Measurements from ENCODE around the gene ALS2CL.
A peak's percentile ranks its signal among the peaks of the same experiment; 100 is the strongest.
"Not testable (repeated sequence)": the region's sequence is repeated elsewhere in the genome, so short reads cannot be mapped to it uniquely, and the experiment has no call there.

Gene ALS2CL

DNA sequence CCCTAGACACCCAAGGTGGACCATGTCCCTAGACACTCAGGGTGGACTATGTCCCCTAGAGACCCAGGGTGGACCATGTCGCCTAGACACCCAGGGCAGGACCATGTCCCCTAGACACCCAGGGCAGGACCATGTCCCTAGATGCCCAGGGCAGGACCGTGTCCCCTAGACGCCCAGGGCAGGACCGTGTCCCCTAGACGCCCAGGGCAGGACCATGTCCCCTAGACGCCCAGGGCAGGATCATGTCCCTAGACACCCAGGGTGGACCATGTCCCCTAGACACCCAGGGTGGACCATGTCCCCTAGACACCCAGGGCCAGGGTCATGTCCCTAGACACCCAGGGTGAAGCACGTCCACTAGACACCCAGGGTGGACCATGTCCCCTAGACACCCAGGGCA is 10.9 kb upstream of the ALS2CL start:
- not testable (repeated sequence) for H3K27me3 ChIP-seq (ENCODE audit: control insufficient read depth, insufficient read depth, low read length); DNase-seq (ENCODE audit: low read depth, low spot score); H3K27ac ChIP-seq (ENCODE audit: low read length); H3K4me3 ChIP-seq (ENCODE audit: low read length); H3K4me1 ChIP-seq (ENCODE audit: control insufficient read depth, insufficient read depth, low read length); H3K36me3 ChIP-seq (ENCODE audit: control insufficient read depth, insufficient read depth, low read length); H3K9me3 ChIP-seq (ENCODE audit: control insufficient read depth, insufficient read depth, low read length)
- WGBS (ENCODE audit: insufficient coverage, insufficient read length) = no CpG with 5 or more reads among the region's 7 CpGs

DNA sequence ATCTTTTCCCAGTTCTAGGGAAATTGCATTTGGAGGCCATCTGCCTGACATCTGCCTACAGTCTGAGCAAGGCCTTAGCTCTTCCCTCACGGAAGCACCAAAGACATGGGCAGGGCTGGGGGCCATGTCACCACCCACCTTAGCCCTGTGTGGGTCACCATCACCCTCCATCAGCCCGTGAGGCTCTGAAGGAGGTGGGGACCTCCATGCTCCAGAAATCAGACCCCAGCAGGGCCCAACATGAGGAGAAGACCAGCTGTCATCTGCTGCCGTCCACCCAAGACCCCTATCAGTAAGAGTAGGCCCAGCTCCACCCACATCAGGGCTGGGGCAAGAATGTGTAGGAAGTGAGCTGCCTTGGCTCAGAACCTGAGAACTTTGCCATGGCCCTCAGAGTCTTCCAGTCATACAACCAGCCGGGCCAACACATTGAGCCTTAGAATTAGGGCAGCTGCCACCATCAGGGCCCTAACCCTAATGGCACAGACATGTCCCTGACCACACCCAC is 9.6 kb upstream of the ALS2CL start:
- Histone ChIP-seq H3K4me1 (ENCODE audit: control insufficient read depth, insufficient read depth, low read length) (peaks cover 6% of the 10 kb centered on the region; the same call in 1 of the 2 replicates), H3K9me3 (ENCODE audit: control insufficient read depth, insufficient read depth, low read length) (no peaks in the 10 kb centered on the region), H3K36me3 (ENCODE audit: control insufficient read depth, insufficient read depth, low read length) (no peaks in the 10 kb centered on the region), H3K4me3 (ENCODE audit: low read length) (no peak overlapping the region), H3K27ac (ENCODE audit: low read length) (no peak overlapping the region), H3K27me3 (ENCODE audit: control insufficient read depth, insufficient read depth, low read length) (peaks cover 7% of the 10 kb centered on the region; the same call in 1 of the 2 replicates)
- WGBS (ENCODE audit: insufficient coverage, insufficient read length) = no CpG with 5 or more reads among the region's 4 CpGs
- no peak for DNase-seq (ENCODE audit: low read depth, low spot score)

DNA sequence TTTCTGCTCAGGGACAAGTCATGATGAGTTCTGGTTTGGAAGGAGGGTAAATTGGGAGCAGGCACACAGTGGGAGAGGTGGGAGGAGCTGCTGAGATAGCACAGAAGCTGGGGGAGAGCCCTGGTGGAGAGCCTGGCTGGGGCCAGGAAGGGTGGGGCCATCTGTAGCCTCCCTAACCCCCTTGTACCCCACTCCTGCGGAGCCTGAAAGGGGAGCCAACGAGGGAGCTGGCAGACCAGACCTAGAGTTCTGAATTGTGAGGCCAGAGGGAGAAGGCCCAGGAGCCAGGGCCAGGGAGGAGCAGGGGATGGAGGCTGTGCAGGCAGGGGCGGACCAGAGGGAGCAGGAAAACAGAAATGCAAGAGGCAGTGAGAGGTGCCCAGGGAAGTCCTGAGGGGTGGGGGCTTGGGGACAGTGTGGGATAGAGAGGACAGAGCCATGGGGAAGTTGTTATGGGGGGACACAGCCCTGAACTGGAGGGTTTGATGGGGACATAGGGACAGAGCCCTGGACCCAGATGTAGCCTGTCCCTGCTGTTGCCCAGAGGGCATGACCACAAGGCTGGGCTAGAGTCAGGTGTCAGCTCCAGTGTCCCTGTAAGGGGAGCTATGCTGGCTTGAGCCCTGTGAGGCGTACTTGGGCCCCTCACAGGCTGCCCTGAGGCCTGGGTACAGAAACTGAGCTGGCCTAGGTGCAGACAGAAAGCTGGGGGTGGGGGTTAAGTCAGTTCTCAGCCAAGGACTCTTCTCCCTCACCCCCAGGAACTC is 8.9 kb upstream of the ALS2CL start:
- H3K27ac ChIP-seq (ENCODE audit: low read length) = no peak overlapping the region
- WGBS (ENCODE audit: insufficient coverage, insufficient read length) = no CpG with 5 or more reads among the region's 4 CpGs
- peaks cover 6% of the 10 kb centered on the region; the same call in 1 of the 2 replicates for H3K4me1 ChIP-seq (ENCODE audit: control insufficient read depth, insufficient read depth, low read length)
- H3K27me3 ChIP-seq (ENCODE audit: control insufficient read depth, insufficient read depth, low read length) = peaks cover 7% of the 10 kb centered on the region; the same call in 1 of the 2 replicates
- H3K36me3 ChIP-seq (ENCODE audit: control insufficient read depth, insufficient read depth, low read length) = no peaks in the 10 kb centered on the region
- no peaks in the 10 kb centered on the region for H3K9me3 ChIP-seq (ENCODE audit: control insufficient read depth, insufficient read depth, low read length)
- no peak for DNase-seq (ENCODE audit: low read depth, low spot score)
- no peak overlapping the region for H3K4me3 ChIP-seq (ENCODE audit: low read length)

DNA sequence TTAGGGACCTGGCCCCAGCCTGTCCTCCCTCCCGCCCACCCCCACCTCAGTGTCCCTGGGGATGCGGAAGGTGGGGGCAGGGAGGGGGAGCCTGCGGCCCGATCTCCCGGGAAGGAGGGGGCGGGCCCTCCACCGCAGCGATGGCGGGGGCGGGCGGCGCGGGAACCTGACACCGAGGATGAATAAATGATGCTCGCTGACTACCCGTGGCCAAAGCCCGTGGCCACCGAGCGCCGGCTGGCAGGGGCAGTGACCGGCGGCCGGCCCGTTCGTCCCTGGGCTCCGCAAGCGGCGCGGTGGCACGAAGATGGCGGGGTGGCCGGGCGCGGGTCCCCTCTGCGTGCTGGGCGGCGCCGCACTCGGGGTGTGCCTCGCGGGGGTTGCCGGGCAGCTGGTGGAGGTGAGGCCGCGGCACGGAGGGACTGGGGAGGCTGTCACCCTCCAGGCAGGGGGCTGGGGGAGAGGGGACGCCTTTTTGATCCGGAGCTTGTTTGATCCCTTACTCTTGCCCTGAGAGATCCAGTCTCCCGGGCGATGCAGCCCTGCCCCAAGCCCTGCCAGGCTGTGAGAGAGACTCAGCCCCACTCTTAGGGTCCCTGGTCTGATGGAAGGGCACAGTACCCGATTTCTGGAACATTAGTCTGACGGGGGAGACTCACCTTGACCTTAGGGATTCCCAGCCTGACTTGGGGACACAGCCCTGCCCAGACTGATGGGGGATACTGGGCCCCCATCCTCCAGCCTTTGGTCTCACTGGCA is 7.9 kb upstream of the ALS2CL start, which contains the start of gene TMIE:
Gene TMIE, plus strand, starts transcription at position 212 of the 759 bp plus-strand sequence. Its CDS starts 96 bp downstream, at position 308.
- WGBS (ENCODE audit: insufficient coverage, insufficient read length) = no CpG with 5 or more reads among the region's 51 CpGs
- DNase-seq (ENCODE audit: low read depth, low spot score) = no peak
- H3K4me3 ChIP-seq (ENCODE audit: low read length) = peak within 1 kb of the TSS; percentile 17; the same call in 1 of the 2 replicates

DNA sequence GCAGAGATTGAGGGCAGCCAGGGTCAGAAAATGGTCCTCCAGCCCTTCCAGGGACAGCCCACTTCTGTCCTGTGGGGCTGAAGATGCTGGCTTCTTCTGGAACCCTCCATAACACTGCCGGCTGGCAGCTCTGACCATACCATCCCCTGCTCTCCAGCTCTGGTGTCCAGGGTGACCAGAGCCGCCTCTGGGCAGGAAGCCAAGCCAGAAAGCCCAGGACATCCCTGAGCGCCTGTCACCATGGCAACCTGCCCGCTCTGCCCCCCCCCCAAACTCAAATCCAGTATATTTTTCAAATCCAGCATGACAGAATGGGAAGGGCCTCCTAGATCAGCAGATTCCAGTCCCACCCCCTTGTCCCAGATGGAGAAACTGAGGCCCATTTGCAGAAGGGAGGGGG is 7.3 kb upstream of the ALS2CL start:
- no peak overlapping the region for H3K4me3 ChIP-seq (ENCODE audit: low read length)
- no peaks in the 10 kb centered on the region for H3K9me3 ChIP-seq (ENCODE audit: control insufficient read depth, insufficient read depth, low read length)
- H3K36me3 ChIP-seq (ENCODE audit: control insufficient read depth, insufficient read depth, low read length) = no peaks in the 10 kb centered on the region
- 0 out of 2 replicates have a peak, but pooled peaks cover 2% of the 10 kb centered on the region for H3K4me1 ChIP-seq (ENCODE audit: control insufficient read depth, insufficient read depth, low read length)
- no peak overlapping the region for H3K27ac ChIP-seq (ENCODE audit: low read length)
- WGBS (ENCODE audit: insufficient coverage, insufficient read length) = no CpG with 5 or more reads among the region's 4 CpGs
- peaks cover 7% of the 10 kb centered on the region; the same call in 1 of the 2 replicates for H3K27me3 ChIP-seq (ENCODE audit: control insufficient read depth, insufficient read depth, low read length)
- DNase-seq (ENCODE audit: low read depth, low spot score) = no peak

More for the DNA sequence above, 7.9 kb upstream of the ALS2CL start, which contains the start of gene TMIE:
- Histone ChIP-seq H3K27me3 (ENCODE audit: control insufficient read depth, insufficient read depth, low read length) (peaks cover 7% of the 10 kb centered on the region; the same call in 1 of the 2 replicates), H3K36me3 (ENCODE audit: control insufficient read depth, insufficient read depth, low read length) (no peaks in the 10 kb centered on the region), H3K9me3 (ENCODE audit: control insufficient read depth, insufficient read depth, low read length) (no peaks in the 10 kb centered on the region), H3K4me1 (ENCODE audit: control insufficient read depth, insufficient read depth, low read length) (0 out of 2 replicates have a peak, but pooled peaks cover 2% of the 10 kb centered on the region), H3K27ac (ENCODE audit: low read length) (no peak within 1 kb of the TSS)

DNA sequence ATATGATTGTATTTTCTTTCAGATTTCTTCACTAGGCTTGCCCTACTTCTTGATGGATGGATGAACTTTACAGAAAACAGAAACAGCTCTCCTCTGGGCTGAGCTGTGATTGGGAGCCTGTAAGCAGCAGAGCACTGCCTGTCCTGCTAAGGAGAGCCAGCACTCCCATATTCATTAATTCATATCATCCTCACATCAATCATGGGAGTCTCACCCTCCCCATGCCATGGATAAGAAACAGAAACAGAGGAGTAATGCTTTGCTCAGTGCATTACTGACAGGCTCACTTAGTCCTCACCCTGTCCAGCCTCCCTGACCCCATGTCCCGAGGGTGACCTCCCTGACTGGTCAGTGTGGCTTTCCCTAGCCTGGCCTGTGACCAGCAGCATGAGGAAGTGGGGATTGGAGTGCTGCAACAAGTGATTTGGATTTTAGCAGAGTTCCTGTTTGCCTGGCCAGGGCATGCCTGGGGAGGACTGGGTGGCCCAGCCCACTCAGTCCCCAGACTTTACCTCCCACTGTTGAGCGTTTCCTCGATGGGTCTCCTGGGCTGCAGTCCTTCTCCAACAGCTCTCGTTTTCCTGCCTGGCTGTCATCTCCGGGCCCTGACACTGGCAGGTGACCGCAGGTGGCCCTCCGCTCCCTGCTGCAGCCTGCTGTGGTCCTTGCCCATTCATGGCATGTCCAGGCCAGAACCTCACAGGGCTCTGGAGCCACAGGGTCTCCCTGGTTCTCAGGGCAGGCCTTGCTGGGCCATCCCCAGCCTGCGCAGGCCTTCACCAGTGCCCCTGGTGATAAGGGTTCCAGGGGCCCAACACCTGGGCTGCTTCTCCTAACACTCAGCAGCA is 6.4 kb upstream of the ALS2CL start:
- Histone ChIP-seq H3K4me1 (ENCODE audit: control insufficient read depth, insufficient read depth, low read length) (0 out of 2 replicates have a peak, but pooled peaks cover 3% of the 10 kb centered on the region), H3K27me3 (ENCODE audit: control insufficient read depth, insufficient read depth, low read length) (peaks cover 7% of the 10 kb centered on the region; the same call in 1 of the 2 replicates), H3K36me3 (ENCODE audit: control insufficient read depth, insufficient read depth, low read length) (no peaks in the 10 kb centered on the region), H3K9me3 (ENCODE audit: control insufficient read depth, insufficient read depth, low read length) (no peaks in the 10 kb centered on the region), H3K4me3 (ENCODE audit: low read length) (no peak overlapping the region), H3K27ac (ENCODE audit: low read length) (no peak overlapping the region)
- DNase-seq (ENCODE audit: low read depth, low spot score) = no peak
- WGBS (ENCODE audit: insufficient coverage, insufficient read length) = no CpG with 5 or more reads among the region's 8 CpGs

DNA sequence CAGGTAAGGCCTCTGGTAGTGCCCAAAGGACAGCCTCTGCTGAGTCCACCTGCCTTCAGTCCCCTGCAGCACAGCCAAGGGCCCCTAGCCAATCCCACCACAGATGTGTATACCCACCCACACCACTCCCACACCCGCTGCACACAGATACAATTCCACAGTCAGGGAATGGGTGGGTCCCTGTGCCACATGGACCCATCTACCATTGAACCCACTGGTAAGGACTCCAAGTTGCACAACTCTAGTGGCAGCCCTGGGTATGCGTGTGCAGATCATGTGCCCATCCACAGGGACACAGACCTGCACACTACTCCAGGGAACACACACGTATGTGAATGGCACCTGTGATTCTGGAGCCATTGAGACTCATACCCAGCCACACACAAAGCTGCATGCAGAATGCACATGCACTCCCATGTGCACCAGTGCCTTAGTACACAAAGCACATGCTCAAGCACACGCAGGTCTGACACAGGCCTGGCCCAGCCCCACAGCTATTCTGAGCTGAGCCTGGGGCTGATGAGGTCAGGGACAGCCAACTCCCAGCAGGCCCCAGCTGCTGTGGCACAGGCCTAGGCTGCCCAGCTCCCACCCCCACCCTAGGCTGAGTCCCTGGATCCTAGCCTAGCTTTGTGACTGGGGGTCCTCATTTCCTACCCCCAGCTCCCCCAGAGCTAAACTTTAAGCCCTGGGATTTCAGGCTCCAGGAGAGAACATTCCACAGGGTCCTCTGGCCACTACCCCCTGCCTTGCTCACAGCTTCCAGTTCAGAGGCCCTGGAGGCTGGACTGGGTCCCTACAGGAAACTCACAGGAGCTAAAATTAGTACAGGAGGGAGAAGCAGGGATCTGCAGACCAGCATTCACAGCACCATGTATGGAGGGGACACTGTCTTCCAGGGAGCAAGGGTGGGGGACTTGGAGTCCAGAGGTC is 2.7 kb upstream of the ALS2CL start:
- Histone ChIP-seq H3K27ac (ENCODE audit: low read length) (no peak overlapping the region), H3K27me3 (ENCODE audit: control insufficient read depth, insufficient read depth, low read length) (peaks cover 4% of the 10 kb centered on the region; the same call in 1 of the 2 replicates), H3K4me3 (ENCODE audit: low read length) (no peak overlapping the region), H3K9me3 (ENCODE audit: control insufficient read depth, insufficient read depth, low read length) (no peaks in the 10 kb centered on the region), H3K36me3 (ENCODE audit: control insufficient read depth, insufficient read depth, low read length) (no peaks in the 10 kb centered on the region), H3K4me1 (ENCODE audit: control insufficient read depth, insufficient read depth, low read length) (peaks cover 7% of the 10 kb centered on the region)
- no peak for DNase-seq (ENCODE audit: low read depth, low spot score)
- no CpG with 5 or more reads among the region's 4 CpGs for WGBS (ENCODE audit: insufficient coverage, insufficient read length)

DNA sequence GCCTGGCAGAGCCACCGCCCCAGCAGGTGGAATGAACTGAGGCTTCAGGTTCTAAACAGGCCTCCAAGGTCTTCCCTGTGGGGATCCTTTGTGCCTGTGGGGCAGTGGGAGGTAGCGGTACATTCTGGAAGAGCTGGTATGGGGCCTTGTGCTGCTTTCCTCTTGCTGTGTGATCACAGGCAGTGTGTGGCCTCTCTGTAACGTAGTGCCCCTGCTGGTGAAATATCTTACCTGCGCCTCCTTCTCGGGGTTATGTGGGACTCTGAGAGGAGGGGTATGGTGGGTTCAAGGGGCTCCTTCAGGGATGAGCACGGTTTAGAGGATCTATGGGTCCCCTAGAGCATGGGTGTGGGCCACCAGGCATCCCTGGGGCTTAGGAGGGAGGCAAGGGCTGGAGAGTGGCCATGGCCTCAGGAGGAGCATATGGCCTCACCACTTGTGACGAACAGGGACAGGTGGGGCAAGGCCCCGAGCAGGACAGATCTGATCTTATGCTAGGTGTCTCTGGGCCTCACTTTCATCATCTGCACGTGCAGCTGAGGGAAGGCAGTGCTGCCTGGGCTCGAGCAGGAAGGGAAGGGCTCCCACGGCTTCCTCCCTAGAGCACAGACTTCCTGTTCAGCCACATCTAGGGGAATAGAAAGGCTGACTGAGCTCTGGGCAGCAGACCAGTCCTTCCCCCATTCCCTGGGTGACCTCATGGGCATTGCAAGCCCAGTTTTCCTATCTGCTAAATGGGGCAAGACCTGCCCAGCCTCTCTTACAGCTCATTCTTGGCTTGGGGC is 1.9 kb upstream of the ALS2CL start:
- no peaks in the 10 kb centered on the region for H3K36me3 ChIP-seq (ENCODE audit: control insufficient read depth, insufficient read depth, low read length)
- peaks cover 2% of the 10 kb centered on the region; the same call in 1 of the 2 replicates for H3K27me3 ChIP-seq (ENCODE audit: control insufficient read depth, insufficient read depth, low read length)
- no peak overlapping the region for H3K27ac ChIP-seq (ENCODE audit: low read length)
- no peaks in the 10 kb centered on the region for H3K9me3 ChIP-seq (ENCODE audit: control insufficient read depth, insufficient read depth, low read length)
- WGBS (ENCODE audit: insufficient coverage, insufficient read length) = no CpG with 5 or more reads among the region's 11 CpGs
- no peak overlapping the region for H3K4me3 ChIP-seq (ENCODE audit: low read length)
- peak; percentile 66 for DNase-seq (ENCODE audit: low read depth, low spot score)
- peaks cover 7% of the 10 kb centered on the region for H3K4me1 ChIP-seq (ENCODE audit: control insufficient read depth, insufficient read depth, low read length)
